OCI-M2 (cell line): ENCODE measurements around the gene CHRNA9.
"Not testable (repeated sequence)": the region's sequence is repeated elsewhere in the genome, so short reads cannot be mapped to it uniquely, and the experiment has no call there.

Source experiments
- DNase-seq: peaks from one replicate; lab custom pipeline; 2025; ENCODE audit not compliant: unreplicated experiment; lab: John Stamatoyannopoulos, UW

The CHRNA9 gene

GRCh38 chr4:40334591-40335524, at the start of gene CHRNA9:
Gene CHRNA9 (plus strand): TSS chr4:40335333. CDS start chr4:40335468, 135 bp downstream.
- DNase-seq, result no peak

GRCh38 chr4:40285692-40286091, 49.4 kb upstream of the CHRNA9 start:
- DNase-seq, result no peak

GRCh38 chr4:40288566-40288965, 46.6 kb upstream of the CHRNA9 start:
- no peak for DNase-seq

- DNase-seq, result no peak
Observed at GRCh38 chr4:40289366-40290188, 45.6 kb upstream of the CHRNA9 start.

GRCh38 chr4:40290611-40291186, 44.4 kb upstream of the CHRNA9 start:
- DNase-seq, result not testable (repeated sequence)

- no peak for DNase-seq
Observed at GRCh38 chr4:40292313-40292759, 42.8 kb upstream of the CHRNA9 start.

GRCh38 chr4:40294339-40294738, 40.8 kb upstream of the CHRNA9 start:
- no peak for DNase-seq

GRCh38 chr4:40295030-40295429, 40.1 kb upstream of the CHRNA9 start:
- not testable (repeated sequence) for DNase-seq

- no peak for DNase-seq
Observed at GRCh38 chr4:40295572-40295971, 39.6 kb upstream of the CHRNA9 start.

GRCh38 chr4:40299126-40299525, 36.0 kb upstream of the CHRNA9 start:
- DNase-seq, result no peak

GRCh38 chr4:40299811-40300292, 35.3 kb upstream of the CHRNA9 start:
- DNase-seq, result no peak

- no peak for DNase-seq
Observed at GRCh38 chr4:40300371-40301162, 34.6 kb upstream of the CHRNA9 start.

GRCh38 chr4:40301603-40302002, 33.5 kb upstream of the CHRNA9 start:
- no peak for DNase-seq

- DNase-seq, result no peak
Observed at GRCh38 chr4:40303751-40304150, 31.4 kb upstream of the CHRNA9 start.

- DNase-seq, result no peak
Observed at GRCh38 chr4:40305328-40306170, 29.6 kb upstream of the CHRNA9 start.

GRCh38 chr4:40306226-40306625, 28.9 kb upstream of the CHRNA9 start:
- DNase-seq, result no peak

GRCh38 chr4:40306976-40307375, 28.2 kb upstream of the CHRNA9 start:
- DNase-seq, result no peak

- DNase-seq, result no peak
Observed at GRCh38 chr4:40307627-40308497, 27.3 kb upstream of the CHRNA9 start.
